Astrocyte of the cerebellum (primary cell): ENCODE results near the gene CHRND.

ENCODE experiments used
- DNase-seq: peaks from one replicate; pipeline ENCODE4 v3.0.0-alpha.2; 2011; ENCODE audit warnings: low read depth
- H3K4me3 ChIP-seq: 2 replicates; pipeline ENCODE4 v1.5.1; 2011; ENCODE audit warnings: mild to moderate bottlenecking, low read depth, low read length, moderate library complexity
- in situ Hi-C: cut with HindIII; loops from 2 replicates; pipeline ENCODE4 v1.10.0; 2017; ENCODE audit warnings: low sequenced_read_pairs
- TF ChIP-seq, protein P1 (sequence below): IDR thresholded peaks from 2 replicates; pipeline ENCODE4 v1.5.1; 2012; ENCODE audit warnings: low read length, low read depth, moderate library complexity, mild to moderate bottlenecking; ENCODE audit errors: missing control alignments

Gene CHRND

DNA sequence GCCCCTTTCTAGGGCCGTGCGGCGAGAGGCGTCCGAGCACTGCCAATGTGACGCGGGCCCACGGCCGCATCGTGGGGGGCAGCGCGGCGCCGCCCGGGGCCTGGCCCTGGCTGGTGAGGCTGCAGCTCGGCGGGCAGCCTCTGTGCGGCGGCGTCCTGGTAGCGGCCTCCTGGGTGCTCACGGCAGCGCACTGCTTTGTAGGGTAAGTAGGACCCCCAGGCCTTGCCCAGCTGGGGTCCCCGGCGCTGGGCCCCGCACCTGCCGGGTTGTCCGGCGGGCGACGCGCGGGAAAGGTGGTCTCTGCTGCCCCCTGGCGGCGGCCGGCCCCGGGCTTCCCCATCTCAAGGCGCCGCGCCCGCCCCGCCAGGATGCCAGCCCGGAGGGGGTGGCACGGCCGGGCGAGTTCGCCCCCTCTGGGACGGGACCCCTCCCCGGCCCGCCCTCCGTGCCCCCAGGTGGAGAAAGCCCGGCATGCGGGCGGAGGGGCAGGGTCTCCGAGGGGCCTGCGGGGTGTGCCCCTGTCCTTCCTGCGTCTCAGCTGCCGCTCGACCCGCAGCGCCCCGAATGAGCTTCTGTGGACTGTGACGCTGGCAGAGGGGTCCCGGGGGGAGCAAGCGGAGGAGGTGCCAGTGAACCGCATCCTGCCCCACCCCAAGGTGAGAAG, 3.9 kb upstream of the CHRND start:
- no peak for DNase-seq
- H3K4me3 ChIP-seq, result no peak overlapping the region
- in situ Hi-C loops, result no loop called here
- TF ChIP-seq, protein P1, sequence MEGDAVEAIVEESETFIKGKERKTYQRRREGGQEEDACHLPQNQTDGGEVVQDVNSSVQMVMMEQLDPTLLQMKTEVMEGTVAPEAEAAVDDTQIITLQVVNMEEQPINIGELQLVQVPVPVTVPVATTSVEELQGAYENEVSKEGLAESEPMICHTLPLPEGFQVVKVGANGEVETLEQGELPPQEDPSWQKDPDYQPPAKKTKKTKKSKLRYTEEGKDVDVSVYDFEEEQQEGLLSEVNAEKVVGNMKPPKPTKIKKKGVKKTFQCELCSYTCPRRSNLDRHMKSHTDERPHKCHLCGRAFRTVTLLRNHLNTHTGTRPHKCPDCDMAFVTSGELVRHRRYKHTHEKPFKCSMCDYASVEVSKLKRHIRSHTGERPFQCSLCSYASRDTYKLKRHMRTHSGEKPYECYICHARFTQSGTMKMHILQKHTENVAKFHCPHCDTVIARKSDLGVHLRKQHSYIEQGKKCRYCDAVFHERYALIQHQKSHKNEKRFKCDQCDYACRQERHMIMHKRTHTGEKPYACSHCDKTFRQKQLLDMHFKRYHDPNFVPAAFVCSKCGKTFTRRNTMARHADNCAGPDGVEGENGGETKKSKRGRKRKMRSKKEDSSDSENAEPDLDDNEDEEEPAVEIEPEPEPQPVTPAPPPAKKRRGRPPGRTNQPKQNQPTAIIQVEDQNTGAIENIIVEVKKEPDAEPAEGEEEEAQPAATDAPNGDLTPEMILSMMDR, result peak; percentile 55

DNA sequence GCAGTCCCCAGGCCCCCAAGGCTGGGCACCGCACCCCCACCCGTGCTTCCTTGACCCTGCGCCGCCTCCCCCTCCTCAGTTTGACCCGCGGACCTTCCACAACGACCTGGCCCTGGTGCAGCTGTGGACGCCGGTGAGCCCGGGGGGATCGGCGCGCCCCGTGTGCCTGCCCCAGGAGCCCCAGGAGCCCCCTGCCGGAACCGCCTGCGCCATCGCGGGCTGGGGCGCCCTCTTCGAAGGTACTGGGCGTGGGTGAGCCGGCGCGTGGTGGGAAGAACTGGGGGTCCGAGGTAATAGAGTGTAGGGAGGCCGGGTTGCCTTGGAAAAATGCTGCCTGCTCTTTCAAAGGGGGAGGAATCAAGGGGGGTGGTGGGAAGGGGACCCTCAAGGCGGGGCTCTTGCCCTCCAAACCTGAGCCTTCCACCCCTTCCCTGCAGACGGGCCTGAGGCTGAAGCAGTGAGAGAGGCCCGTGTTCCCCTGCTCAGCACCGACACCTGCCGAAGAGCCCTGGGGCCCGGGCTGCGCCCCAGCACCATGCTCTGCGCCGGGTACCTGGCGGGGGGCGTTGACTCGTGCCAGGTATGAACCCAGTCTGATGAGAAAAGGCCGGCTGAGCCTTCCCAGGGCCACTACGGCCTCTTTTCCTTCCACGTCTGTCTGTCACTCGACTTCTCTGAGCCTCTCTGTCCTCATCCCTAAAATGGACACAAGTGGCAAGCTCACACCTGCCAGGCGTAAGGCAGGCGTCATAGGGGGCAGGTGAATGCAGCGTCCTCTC, 3.1 kb upstream of the CHRND start:
- H3K4me3 ChIP-seq, result no peak overlapping the region
- in situ Hi-C loops, result no loop called here
- TF ChIP-seq, protein P1, result no peak
- DNase-seq, result no peak

DNA sequence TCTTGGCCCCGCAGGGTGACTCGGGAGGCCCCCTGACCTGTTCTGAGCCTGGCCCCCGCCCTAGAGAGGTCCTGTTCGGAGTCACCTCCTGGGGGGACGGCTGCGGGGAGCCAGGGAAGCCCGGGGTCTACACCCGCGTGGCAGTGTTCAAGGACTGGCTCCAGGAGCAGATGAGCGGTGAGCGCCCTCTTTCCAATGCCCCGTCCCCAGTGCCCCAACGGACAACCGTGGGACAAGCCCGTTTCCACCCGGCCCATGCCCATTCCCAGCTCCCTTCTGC, 2.6 kb upstream of the CHRND start:
- in situ Hi-C loops, result no loop called here
- DNase-seq, result no peak
- TF ChIP-seq, protein P1, result no peak
- H3K4me3 ChIP-seq, result no peak overlapping the region

DNA sequence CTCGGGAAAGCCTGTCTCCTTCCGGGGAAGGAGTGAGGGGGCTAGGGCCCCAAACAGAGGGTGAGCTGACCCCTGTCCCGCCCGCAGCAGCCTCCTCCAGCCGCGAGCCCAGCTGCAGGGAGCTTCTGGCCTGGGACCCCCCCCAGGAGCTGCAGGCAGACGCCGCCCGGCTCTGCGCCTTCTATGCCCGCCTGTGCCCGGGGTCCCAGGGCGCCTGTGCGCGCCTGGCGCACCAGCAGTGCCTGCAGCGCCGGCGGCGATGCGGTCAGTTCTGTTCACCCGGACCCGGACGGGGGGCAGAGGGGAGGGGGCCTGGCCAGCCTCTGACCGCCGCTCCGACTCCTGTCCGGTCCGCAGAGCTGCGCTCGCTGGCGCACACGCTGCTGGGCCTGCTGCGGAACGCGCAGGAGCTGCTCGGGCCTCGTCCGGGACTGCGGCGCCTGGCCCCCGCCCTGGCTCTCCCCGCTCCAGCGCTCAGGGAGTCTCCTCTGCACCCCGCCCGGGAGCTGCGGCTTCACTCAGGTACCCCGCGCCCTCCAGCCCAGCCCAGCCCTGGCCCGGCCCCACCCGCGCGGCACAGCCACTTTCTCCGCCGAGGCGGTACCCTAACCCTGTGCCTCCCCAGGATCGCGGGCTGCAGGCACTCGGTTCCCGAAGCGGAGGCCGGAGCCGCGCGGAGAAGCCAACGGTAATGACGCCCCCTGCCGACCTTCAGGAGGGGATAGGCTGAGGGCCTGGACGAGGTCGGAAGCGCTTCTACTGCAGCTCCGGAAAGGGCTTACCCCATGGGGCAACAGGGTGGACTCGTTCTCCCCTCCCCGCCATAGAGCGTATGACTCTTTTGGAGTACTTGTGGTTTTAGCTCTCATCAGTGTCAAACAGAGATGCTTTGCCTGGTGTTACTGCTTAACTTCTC, 2.0 kb upstream of the CHRND start:
- in situ Hi-C loops, result no loop called here
- TF ChIP-seq, protein P1, result peak; percentile 28
- peak overlapping the region; percentile 16 for H3K4me3 ChIP-seq
- DNase-seq, result no peak

DNA sequence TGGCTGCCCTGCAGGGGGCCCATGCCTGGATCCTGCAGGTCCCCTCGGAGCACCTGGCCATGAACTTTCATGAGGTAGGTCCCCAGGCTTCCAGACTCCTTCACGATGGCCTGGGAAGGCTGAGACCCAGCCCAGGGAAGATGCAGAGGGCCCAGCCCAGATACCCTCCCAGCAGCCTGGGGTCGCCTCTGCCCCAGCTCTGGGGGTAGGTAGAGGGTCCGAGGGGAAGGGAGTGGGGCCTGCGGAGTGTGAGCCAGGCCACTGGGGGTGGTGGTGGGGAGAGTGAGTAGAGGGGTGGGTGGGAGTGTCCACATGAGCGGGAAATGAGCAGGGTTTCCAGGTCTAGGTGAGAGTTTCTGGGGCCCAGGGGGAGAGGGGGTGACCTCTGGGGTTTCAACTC, 1.2 kb upstream of the CHRND start:
- in situ Hi-C loops, result no loop called here
- DNase-seq, result no peak
- no peak overlapping the region for H3K4me3 ChIP-seq
- TF ChIP-seq, protein P1, result no peak

DNA sequence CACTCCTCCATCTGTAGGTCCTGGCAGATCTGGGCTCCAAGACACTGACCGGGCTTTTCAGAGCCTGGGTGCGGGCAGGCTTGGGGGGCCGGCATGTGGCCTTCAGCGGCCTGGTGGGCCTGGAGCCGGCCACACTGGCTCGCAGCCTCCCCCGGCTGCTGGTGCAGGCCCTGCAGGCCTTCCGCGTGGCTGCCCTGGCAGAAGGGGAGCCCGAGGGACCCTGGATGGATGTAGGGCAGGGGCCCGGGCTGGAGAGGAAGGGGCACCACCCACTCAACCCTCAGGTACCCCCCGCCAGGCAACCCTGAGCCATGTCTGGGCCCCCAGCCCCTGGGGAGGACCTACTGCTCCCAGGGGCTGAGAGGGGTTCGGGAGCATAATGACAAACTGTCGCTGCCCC, 761 bp upstream of the CHRND start:
- in situ Hi-C loops, result no loop called here
- no peak overlapping the region for H3K4me3 ChIP-seq
- DNase-seq, result no peak
- TF ChIP-seq, protein P1, result no peak
